ENCODE results near the gene UNKL. TPM values are rescaled to one million over a fixed set of nuclear protein-coding genes. Genes with fewer than 3 reads are reported as not detected.

The UNKL gene
- polyA plus RNA-seq, 4 donors: 10.2 to 29.3 (median 16.3) TPM

DNA sequence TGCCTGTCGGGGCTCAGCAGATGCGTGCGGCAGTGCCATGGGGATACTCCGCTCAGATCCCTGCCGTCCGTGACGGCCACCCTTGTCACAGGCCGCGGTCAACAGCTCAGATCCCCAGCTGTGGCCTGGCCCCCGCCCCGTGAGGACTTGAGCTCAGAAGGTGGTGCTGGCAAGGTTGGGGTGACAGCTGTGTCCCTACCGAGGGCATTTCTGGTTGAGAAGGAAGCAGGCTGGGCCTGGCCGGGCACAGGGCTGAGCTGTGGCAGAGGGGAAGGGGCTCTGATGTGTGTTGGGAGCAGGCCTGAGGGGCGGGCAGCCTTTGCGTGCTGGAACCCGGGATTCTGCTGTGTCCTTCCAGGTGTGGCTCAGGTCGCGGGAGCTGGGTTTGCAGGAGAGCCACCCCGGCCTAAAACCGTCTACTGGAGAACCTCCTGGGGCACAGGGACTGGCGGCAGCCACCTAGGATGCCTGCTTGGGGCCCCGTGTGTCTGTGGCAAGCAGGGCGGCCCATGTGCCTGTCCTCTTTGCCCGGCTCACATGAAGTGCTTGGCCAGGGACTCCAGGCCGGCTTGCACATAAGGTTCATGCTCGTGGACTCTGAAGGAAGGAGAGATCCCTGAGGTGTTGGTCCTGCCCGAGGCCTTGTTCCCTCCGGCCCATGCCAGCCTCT lies 100.0 kb downstream of the UNKL start:
- no peak for DNase-seq (ENCODE audit: low read depth in 4 of 4, low spot score in 3 of 4)

- DNase-seq (ENCODE audit: low read depth in 4 of 4, low spot score in 3 of 4): no peak
Measured at GRCh38 chr16:1313721-1314369, 100.7 kb downstream of the UNKL start.

Other genes with a start within 250 kb of the UNKL start
- gene TPSG1, start 189.4 kb downstream of the UNKL start, polyA plus RNA-seq (ENCODE audit: insufficient read length in 4 of 4): 1 to 10 TPM in 1 of 4 donors, under 1 TPM in 3; 0.30 to 1.1 (median 0.50) TPM
- gene TPSB2, start 184.5 kb downstream of the UNKL start, polyA plus RNA-seq (ENCODE audit: insufficient read length in 4 of 4): under 1 TPM in 1 of 4 donors, not detected in 3; 0.12 TPM
- gene TPSAB1, start 174.0 kb downstream of the UNKL start, polyA plus RNA-seq (ENCODE audit: insufficient read length in 4 of 4): under 1 TPM in 3 of 4 donors, not detected in 1; 0.16 to 0.48 (median 0.42) TPM
- not detected for gene TPSD1, start 158.6 kb downstream of the UNKL start, polyA plus RNA-seq (ENCODE audit: insufficient read length in 4 of 4)
- gene UBE2I, start 105.1 kb downstream of the UNKL start, polyA plus RNA-seq (ENCODE audit: insufficient read length in 4 of 4): 100 to 1,000 TPM; 164 to 183 (median 167) TPM
- gene BAIAP3, start 81.1 kb downstream of the UNKL start, polyA plus RNA-seq (ENCODE audit: insufficient read length in 4 of 4): 1 to 10 TPM in 3 of 4 donors, under 1 TPM in 1; 0.91 to 8.0 (median 4.6) TPM
- 10 to 100 TPM; 36.0 to 59.7 (median 38.8) TPM for gene TSR3, start 62.8 kb downstream of the UNKL start, polyA plus RNA-seq (ENCODE audit: insufficient read length in 4 of 4)
- 10 to 100 TPM; 54.1 to 76.1 (median 56.8) TPM for gene GNPTG, start 62.8 kb downstream of the UNKL start, polyA plus RNA-seq (ENCODE audit: insufficient read length in 4 of 4)
- 10 to 100 TPM; 10.5 to 14.2 (median 11.5) TPM for gene UQCC4, start 6.0 kb upstream of the UNKL start, polyA plus RNA-seq (ENCODE audit: insufficient read length in 4 of 4)
- under 1 TPM in 1 of 4 donors, not detected in 3; 0.25 TPM for gene PERCC1, start 16.4 kb upstream of the UNKL start, polyA plus RNA-seq (ENCODE audit: insufficient read length in 4 of 4)
- gene CCDC154, start 29.9 kb upstream of the UNKL start, polyA plus RNA-seq (ENCODE audit: insufficient read length in 4 of 4): 1 to 10 TPM; 1.4 to 4.1 (median 2.0) TPM
- 10 to 100 TPM; 38.3 to 68.6 (median 47.1) TPM for gene CLCN7, start 60.3 kb upstream of the UNKL start, polyA plus RNA-seq (ENCODE audit: insufficient read length in 4 of 4)
- gene PTX4, start 74.2 kb upstream of the UNKL start, polyA plus RNA-seq (ENCODE audit: insufficient read length in 4 of 4): under 1 TPM in 1 of 4 donors, not detected in 3; 0.11 TPM
- gene TELO2, start 78.7 kb upstream of the UNKL start, polyA plus RNA-seq (ENCODE audit: insufficient read length in 4 of 4): 10 to 100 TPM; 23.3 to 51.8 (median 29.3) TPM
- 10 to 100 TPM; 14.7 to 22.7 (median 19.2) TPM for gene TMEM204, start 119.0 kb upstream of the UNKL start, polyA plus RNA-seq (ENCODE audit: insufficient read length in 4 of 4)
- gene IFT140, start 197.4 kb upstream of the UNKL start, polyA plus RNA-seq (ENCODE audit: insufficient read length in 4 of 4): 10 to 100 TPM; 27.2 to 50.1 (median 37.1) TPM
- 10 to 100 TPM; 15.1 to 27.5 (median 18.6) TPM for gene CRAMP1, start 197.7 kb upstream of the UNKL start, polyA plus RNA-seq (ENCODE audit: insufficient read length in 4 of 4)

Data from left renal pelvis (tissue), 4 donors.